Epithelial cell of proximal tubule (primary cell): ENCODE measurements around the gene SPC25. TPM values are rescaled to one million over a fixed set of nuclear protein-coding genes. Genes with fewer than 3 reads are reported as not detected.

Experiments used
- DNase-seq: peaks from one replicate; pipeline ENCODE4 v3.0.0-alpha.2; 2011; ENCODE audit warnings: low read depth
- H3K4me3 ChIP-seq: 2 replicates; pipeline ENCODE4 v1.5.1; 2011; ENCODE audit warnings: low read depth, mild to moderate bottlenecking, low read length
- total RNA-seq: library from RNA; depleted of rRNA; stranded (reverse); fragments of >200 nt; gene quantifications from 2 replicates; pipeline ENCODE4 v1.2.3, GENCODE V29; 2015
- TF ChIP-seq, protein P1 (sequence below): conservative IDR thresholded peaks from 2 replicates; pipeline ENCODE4 v1.5.1; 2012; ENCODE audit warnings: low read depth, mild to moderate bottlenecking, low read length

The SPC25 gene
- total RNA-seq, 1 donor from 2014 or later = 39.7 TPM

DNA sequence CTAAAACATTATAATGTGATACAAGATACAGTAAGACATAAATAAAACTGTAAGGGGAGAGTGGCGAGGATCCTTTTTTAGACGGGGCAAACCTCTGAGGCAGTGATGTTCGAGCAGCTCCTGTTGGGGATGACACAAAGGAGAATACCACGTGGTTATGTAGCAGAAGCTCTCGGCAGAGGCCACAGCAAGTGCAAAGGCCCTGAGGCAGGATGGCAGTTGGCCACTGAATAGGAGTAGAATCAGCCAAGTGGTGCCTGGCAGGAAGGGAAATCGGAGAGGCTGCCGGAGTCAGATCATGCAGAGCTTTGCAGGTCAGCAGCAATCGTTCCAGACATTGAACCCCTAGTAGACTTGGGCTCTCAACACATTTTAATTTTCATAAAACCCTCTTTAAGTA is 68.7 kb downstream of the SPC25 start:
- no peak overlapping the region for H3K4me3 ChIP-seq
- TF ChIP-seq, protein P1, sequence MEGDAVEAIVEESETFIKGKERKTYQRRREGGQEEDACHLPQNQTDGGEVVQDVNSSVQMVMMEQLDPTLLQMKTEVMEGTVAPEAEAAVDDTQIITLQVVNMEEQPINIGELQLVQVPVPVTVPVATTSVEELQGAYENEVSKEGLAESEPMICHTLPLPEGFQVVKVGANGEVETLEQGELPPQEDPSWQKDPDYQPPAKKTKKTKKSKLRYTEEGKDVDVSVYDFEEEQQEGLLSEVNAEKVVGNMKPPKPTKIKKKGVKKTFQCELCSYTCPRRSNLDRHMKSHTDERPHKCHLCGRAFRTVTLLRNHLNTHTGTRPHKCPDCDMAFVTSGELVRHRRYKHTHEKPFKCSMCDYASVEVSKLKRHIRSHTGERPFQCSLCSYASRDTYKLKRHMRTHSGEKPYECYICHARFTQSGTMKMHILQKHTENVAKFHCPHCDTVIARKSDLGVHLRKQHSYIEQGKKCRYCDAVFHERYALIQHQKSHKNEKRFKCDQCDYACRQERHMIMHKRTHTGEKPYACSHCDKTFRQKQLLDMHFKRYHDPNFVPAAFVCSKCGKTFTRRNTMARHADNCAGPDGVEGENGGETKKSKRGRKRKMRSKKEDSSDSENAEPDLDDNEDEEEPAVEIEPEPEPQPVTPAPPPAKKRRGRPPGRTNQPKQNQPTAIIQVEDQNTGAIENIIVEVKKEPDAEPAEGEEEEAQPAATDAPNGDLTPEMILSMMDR = no peak
- no peak for DNase-seq

Other genes with a start within 250 kb of the SPC25 start
- 0.36 and 3.1 TPM in 2 replicates for gene NOSTRIN, start 87.8 kb downstream of the SPC25 start, total RNA-seq
- not detected in 2 replicates for gene G6PC2, start 10.9 kb upstream of the SPC25 start, total RNA-seq
- not detected in 2 replicates for gene ABCB11, start 140.9 kb upstream of the SPC25 start, total RNA-seq
- gene DHRS9, start 179.1 kb upstream of the SPC25 start, total RNA-seq = 0.14 and 0.35 TPM in 2 replicates